GM21367 (cell line): ENCODE results near the gene DGCR2.
"Not testable (repeated sequence)": the region's sequence is repeated elsewhere in the genome, so short reads cannot be mapped to it uniquely, and the experiment has no call there.

Experiments
- ATAC-seq: cut with Tn5 transposase; IDR thresholded peaks from one replicate; pipeline ENCODE4 v1.9.1; 2021; ENCODE audit not compliant: unreplicated experiment

DGCR2 gene

GRCh38 chr22:19044381-19044780 lies 77.8 kb downstream of the DGCR2 start:
- ATAC-seq = no peak

GRCh38 chr22:19043121-19044085 lies 78.8 kb downstream of the DGCR2 start:
- ATAC-seq = no peak

- no peak for ATAC-seq
Observed at GRCh38 chr22:19042285-19043120, 79.7 kb downstream of the DGCR2 start.

DNA sequence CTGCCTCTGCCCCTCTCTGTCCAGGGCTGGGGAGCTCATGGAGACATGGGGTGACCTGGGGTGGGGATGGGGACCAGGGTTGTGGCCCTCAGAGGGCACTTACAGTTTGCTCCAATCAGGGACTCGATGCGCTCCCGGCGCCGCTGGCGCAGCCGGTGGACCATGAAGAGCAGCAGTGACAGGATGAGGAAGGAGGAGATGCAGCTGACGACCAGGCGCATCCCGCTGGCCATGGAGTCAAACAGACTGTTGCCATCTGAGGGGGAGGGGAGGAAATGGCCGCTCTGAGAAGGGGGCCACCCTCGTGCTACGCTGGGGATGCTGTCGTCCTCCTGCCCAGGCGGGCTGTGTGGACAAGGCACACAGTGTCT lies 80.5 kb downstream of the DGCR2 start:
- no peak for ATAC-seq

DNA sequence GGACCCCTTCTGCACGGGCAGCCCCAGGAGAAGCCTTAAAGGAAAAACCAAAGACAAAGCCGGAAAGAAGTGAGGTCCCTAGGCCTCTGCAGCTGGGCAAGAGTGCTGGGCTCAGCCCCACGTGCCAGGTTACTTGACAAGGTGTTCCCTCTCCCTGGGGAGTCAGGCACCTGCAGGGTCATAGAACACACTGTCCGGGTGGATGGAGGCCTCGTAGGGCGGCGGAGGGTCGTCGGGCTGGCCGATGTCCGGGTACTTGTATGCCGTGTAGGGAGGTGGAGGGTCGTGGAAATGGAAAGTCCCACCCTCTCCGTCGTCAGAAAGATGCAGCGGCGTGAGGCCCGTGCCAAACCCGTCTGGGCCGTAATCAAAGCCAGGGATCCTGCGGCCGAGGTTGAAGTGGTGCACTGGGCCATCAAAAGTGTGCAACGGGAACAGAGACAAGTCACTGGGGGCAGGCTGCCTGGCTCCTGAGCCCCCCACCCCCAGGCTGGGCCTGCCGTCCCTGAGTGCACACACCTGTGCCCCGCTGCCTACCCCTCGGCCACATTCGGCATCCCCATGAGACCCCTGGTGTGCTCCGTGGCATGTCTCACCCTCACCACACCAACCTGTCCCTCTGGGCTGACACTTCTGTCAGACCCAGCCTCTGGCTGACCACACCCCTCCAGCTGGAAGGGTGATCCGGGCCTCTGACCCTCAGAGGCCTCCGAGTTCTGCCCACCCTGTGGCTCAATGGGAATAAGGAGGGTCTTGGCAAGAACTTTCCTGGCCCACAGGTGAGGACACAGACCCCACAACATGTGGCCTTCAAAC lies 81.1 kb downstream of the DGCR2 start:
- no peak for ATAC-seq

DNA sequence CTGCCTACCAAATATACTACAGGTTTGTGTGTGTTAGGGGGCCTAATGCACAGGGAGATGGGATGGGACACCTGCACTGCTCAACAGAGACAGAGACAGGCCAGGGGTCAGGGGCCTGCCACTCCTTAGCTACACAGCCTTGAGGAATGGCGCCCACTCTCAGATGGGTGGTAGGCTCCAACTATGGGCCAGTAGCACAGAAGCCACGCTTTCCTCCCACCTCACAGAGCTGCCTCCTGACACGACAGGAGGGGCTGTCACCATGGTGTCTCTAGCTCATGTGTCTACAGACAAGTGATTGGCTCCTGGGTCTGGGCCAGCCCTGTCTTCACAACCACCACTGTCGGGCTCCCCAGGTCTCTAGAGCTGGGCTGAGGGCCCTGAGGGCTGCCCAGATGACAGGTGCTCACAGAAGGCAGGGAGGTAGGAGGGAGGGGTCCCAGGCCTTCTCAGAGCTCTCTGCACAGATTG lies 81.8 kb downstream of the DGCR2 start:
- ATAC-seq = no peak

- ATAC-seq = no peak
Observed at GRCh38 chr22:19039796-19040280, 82.4 kb downstream of the DGCR2 start.

DNA sequence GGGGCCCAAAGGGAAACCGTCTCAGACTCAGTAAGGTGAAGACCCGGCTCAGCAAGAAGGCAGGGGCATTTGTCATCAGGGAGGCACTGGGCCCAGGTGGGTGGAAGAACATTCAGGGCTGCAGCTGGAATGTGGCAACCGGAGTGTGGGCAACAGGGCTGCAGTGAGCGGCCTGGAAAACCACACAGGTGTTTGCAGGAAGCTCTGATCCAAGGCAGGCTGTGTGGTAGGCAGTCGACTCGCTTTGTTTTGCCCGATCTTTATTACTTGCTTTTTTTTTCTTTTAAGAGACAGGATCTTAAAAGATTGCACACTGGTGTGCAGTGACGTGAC lies 82.8 kb downstream of the DGCR2 start:
- no peak for ATAC-seq

DNA sequence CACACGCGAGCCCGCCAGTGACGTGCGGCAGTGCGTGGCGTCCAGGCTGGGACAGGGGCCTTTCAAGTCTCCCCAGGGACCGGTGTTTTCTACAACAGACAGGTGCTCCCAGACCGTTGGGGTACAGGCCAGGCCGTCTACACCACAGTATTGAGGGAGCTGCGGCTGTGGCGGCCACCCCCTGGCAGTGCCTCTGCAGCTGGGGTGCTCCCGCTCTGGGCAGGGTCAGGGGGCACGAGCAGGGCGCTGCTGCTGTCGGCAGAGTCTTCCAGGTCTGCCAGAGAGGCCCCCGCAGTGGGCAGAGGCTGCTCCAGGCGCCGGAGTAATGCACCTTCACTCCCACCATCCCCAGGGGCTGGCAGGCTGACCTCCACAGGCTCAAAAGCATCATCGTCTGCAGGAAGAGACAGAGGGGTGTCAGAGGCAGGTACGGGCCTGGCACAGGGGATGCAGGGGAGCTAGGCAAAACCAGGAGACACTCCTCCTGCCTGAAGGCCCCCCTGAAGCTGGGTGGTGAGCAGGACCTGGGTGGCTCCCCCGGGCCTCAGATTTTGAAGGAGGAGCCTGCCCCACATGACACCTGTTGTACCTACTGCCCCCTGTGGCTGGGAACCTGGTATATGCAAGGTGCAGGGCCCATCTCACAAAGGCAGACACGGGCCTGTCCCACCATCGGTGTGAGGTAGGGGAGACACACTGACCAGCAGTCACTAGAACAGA lies 83.3 kb downstream of the DGCR2 start:
- no peak for ATAC-seq

DNA sequence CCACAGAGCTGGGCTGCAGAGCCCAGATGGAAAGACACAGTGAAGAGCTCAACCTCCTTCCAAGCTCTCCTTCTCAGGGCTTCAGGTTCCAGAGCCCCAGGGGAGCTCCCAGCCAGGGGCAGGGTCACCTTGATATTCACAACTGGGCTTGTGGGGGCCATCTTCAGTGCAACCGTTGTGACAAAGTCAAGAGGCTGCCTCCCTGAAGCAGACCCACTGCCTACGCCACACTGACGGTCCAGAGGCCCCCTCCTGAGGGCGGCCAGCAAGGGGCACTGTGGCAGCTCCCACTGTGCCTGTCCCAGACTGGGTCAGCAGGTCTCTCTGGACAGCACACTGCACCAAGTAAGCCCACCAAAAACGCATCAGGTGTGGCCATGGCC lies 84.1 kb downstream of the DGCR2 start:
- ATAC-seq = no peak

- ATAC-seq = no peak
Observed at GRCh38 chr22:19037282-19038163, 84.7 kb downstream of the DGCR2 start.

- no peak for ATAC-seq
Observed at GRCh38 chr22:19036523-19037273, 85.5 kb downstream of the DGCR2 start.

GRCh38 chr22:19036229-19036522 lies 86.0 kb downstream of the DGCR2 start:
- ATAC-seq = no peak

DNA sequence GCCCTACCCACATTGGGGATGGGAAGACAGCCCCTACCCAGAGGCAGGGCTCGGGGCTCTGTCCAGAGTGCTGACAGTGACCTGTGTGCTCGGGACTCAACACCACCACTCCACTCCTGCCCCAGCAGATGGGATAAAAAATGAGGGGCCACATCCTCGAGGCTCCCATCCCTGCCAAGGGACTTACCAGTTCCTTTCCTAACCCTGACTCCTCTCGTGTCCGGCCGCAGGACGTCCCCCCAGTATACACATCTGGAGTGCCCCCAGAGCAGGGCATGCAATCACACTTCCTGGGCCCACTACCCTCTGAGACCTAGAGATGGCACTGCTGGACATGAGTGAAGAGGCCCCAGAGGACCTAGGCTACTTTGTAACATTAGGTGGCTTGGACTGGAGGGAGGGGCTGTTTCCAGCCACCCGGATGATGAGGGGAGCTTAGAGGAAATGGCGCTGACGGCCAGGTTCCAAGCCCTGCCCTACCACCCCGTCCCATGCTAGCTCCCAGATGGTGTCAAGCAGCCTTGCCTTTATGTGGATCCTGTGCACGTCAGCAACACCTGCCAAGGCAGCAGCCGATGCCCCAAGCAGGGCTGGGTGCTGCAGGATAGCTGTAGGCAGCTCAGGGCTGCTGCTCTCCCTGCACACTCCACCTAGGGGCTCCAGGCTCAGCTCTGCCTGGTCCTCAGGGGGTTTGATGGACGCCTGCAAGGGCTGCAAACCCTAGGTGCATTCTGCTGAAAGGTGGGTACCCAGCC lies 86.6 kb downstream of the DGCR2 start:
- no peak for ATAC-seq

- not testable (repeated sequence) for ATAC-seq
Observed at GRCh38 chr22:19035126-19035473, 87.1 kb downstream of the DGCR2 start.

DNA sequence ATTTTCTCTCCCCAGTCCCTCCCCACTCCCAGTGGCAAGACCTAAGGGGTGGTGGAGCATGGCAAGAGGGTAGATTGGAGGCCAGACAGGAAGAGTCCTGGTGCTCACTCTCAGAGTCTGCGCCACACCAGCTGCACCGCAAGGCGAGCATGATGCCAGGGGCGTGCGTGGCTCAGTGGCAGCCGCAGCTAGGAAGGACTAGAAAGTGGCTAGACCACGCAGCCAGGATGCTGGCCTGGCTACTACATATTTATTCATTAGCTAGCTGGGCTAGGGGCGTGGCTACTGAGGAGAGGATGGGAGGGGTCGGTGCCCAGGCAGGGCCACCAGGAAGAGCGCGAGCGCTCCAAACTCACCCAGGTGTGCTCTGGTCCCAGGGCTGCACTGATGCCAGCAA lies 87.5 kb downstream of the DGCR2 start:
- not testable (repeated sequence) for ATAC-seq

- ATAC-seq = not testable (repeated sequence)
Observed at GRCh38 chr22:19034031-19034723, 88.0 kb downstream of the DGCR2 start.

GRCh38 chr22:19033568-19033905 lies 88.7 kb downstream of the DGCR2 start:
- not testable (repeated sequence) for ATAC-seq
